H1 (cell line): ENCODE measurements around the gene NAV2. TPM values are rescaled to one million over a fixed set of nuclear protein-coding genes. Genes with fewer than 3 reads are reported as not detected.

Experiments
- GABPA ChIP-seq: IDR thresholded peaks from 2 replicates; pipeline ENCODE4 v1.6.1; 2011; ENCODE audit warnings: mild to moderate bottlenecking, low read length, moderate library complexity, borderline replicate concordance; ENCODE audit not compliant: insufficient read depth
- RFX5 ChIP-seq: IDR thresholded peaks from 2 replicates; pipeline ENCODE4 v1.6.1; 2011; ENCODE audit warnings: low read depth, low read length, improper control_type of control experiment, borderline replicate concordance
- SP1 ChIP-seq: IDR thresholded peaks from 2 replicates; pipeline ENCODE4 v1.6.1; 2011; ENCODE audit warnings: low read depth, low read length
- YY1 ChIP-seq: IDR thresholded peaks from 2 replicates; pipeline ENCODE4 v1.6.1; 2011; ENCODE audit warnings: low read depth, mild to moderate bottlenecking, low read length
- polyA plus RNA-seq, 7 experiments: library from polyadenylated mRNA; depleted of rRNA in 3 of 7; stranded (reverse) in 5 of 7; unstranded in 2 of 7; fragments of >200 nt in 5 of 7; fragments of 200-250 nt in 2 of 7; gene quantifications; 1 replicate in 5 of 7; 2 replicates in 1 of 7; 4 replicates in 1 of 7; pipeline versions ENCODE4 v1.2.1 to v1.2.3, GENCODE V29; 2011 to 2013; ENCODE audit warnings: missing spikeins in 2 of 7, mixed read lengths in 2 of 7
- total RNA-seq: library from RNA; stranded (reverse); fragmentation: NEBNext Ultra II Directional; extraction: Animal tissue kit (Norgen Biotek cat#: 25700); gene quantifications from 2 replicates; pipeline ENCODE4 v1.2.1, GENCODE V29; 2021

NAV2 gene
- total and polyA plus RNA-seq, 2 of the 8 experiments (the other 6 are each of a cell fraction or from before 2014, with no cell fraction given) = 35.6 to 73.6 TPM

- TF ChIP-seq SP1 = no peak
- no peak for TF ChIP-seq RFX5
- TF ChIP-seq GABPA = no peak
- TF ChIP-seq YY1 = no peak
- TF ChIP-seq, all 59 proteins: peak for 0
Observed at GRCh38 chr11:20008190-20008870, 295.7 kb downstream of the NAV2 start (continued).
